ENCODE data around the gene POLR3K.
"Not testable (repeated sequence)": the region's sequence is repeated elsewhere in the genome, so short reads cannot be mapped to it uniquely, and the experiment has no call there.

Gene POLR3K

DNA sequence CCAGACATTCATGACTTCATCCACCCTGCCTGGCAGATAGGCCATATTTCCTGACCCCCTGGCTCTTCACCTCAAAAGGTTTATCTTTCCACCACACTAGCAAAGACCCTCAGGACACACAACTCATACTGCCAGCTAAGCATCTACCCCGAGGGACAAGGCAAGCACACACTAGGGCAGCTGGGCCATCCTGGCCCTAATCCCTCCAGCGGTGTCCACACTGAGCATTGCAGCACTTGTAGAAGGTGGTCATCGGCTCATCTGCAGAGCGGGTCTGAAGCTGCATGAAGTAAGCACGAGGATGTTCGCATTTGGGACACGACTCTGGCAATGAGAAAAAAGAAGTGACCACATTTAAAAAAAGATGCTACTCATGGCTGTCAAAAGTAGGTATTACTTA lies 6.2 kb downstream of the POLR3K start:
- H3K27me3 ChIP-seq (ENCODE audit: insufficient read depth, poor library complexity, severe bottlenecking) = no peaks in the 10 kb centered on the region
- DNase-seq (ENCODE audit: low read depth in 1 of 2, low spot score in 1 of 2) = no peak
- H3K27ac ChIP-seq (replicated peaks) = no peak overlapping the region
- H3K4me3 ChIP-seq (replicated peaks; ENCODE audit: insufficient read depth, low read length) = no peak overlapping the region
- no peak for TF ChIP-seq SPI1 (IDR thresholded peaks at IDR 0.05; ENCODE audit: borderline replicate concordance, low read depth)
- no peak for TF ChIP-seq GABPA (IDR thresholded peaks at IDR 0.05; ENCODE audit: low read depth)
- no peak for TF ChIP-seq CTCF (IDR thresholded peaks at IDR 0.05; ENCODE audit: insufficient read depth, low read length)
- TF ChIP-seq REST (IDR thresholded peaks at IDR 0.05; ENCODE audit: insufficient replicate concordance, low read depth) = no peak
- no peak for TF ChIP-seq POLR2AphosphoS5 (IDR thresholded peaks at IDR 0.05; ENCODE audit: low read depth)

DNA sequence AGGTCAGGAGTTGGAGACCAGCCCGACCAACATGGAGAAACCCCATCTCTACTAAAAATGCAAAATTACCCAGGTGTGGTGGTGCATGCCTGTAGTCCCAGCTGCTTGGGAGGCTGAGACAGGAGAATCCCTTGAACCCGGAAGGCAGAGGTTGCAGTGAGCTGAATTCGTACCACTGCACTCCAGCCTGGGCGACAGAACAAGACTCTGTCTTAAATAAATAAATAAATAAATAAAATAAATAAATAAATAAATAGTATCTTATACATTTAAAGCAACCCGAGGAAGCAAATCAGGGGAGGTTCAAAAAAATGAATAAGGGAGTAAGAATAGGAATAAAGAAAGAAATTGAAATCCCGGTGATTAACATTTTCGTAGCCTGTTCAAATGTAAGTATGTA lies 6.9 kb downstream of the POLR3K start:
- not testable (repeated sequence) for H3K4me3 ChIP-seq (replicated peaks; ENCODE audit: insufficient read depth, low read length); DNase-seq (ENCODE audit: low read depth in 1 of 2, low spot score in 1 of 2); H3K27ac ChIP-seq (replicated peaks); H3K27me3 ChIP-seq (ENCODE audit: insufficient read depth, poor library complexity, severe bottlenecking)

DNA sequence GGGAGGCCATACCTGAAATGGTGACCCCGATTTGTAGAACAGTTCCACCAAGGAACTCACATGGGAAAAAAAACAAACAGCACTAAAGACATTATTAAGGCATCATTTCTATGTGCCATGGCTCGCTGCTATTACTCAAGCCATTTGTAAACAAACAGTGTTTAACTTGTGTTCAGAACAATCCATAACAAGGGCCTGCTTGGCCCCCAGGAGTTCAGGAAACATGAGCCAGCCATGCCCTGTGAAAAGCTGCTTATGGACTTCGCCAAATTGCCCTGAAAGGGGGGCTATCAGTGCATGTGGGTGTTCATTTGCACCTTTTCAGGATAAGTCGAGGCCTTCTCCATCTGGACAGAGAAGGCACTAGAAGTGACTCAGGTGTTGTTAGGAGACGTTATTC lies 8.0 kb downstream of the POLR3K start:
- H3K27me3 ChIP-seq (ENCODE audit: insufficient read depth, poor library complexity, severe bottlenecking) = no peaks in the 10 kb centered on the region
- no peak overlapping the region for H3K27ac ChIP-seq (replicated peaks)
- H3K4me3 ChIP-seq (replicated peaks; ENCODE audit: insufficient read depth, low read length) = no peak overlapping the region
- no peak for TF ChIP-seq POLR2AphosphoS5 (IDR thresholded peaks at IDR 0.05; ENCODE audit: low read depth)
- no peak for TF ChIP-seq GABPA (IDR thresholded peaks at IDR 0.05; ENCODE audit: low read depth)
- no peak for TF ChIP-seq SPI1 (IDR thresholded peaks at IDR 0.05; ENCODE audit: borderline replicate concordance, low read depth)
- TF ChIP-seq CTCF (IDR thresholded peaks at IDR 0.05; ENCODE audit: insufficient read depth, low read length) = no peak
- DNase-seq (ENCODE audit: low read depth in 1 of 2, low spot score in 1 of 2) = no peak

DNA sequence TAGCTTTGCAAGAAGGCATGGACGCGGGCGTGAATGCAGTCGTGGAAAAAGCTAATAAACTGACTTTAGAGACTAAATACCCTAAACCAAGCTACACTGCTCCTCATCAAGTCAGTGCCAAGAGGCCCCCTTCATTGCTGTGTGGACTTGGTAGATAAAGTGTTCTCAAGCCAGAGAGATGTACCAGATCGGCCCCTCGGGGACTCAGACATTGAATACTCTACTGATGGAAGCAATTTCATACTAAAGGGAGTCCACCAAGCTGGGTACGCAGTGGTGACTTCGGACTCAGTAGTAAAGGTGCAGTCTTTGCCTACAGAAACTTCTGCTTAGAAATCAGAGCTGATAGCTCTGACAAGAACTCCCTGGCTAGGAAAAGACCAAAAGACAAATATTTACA lies 8.8 kb downstream of the POLR3K start:
- no peak for TF ChIP-seq SPI1 (IDR thresholded peaks at IDR 0.05; ENCODE audit: borderline replicate concordance, low read depth)
- TF ChIP-seq CTCF (IDR thresholded peaks at IDR 0.05; ENCODE audit: insufficient read depth, low read length) = no peak
- no peak for TF ChIP-seq REST (IDR thresholded peaks at IDR 0.05; ENCODE audit: insufficient replicate concordance, low read depth)
- no peak for TF ChIP-seq POLR2AphosphoS5 (IDR thresholded peaks at IDR 0.05; ENCODE audit: low read depth)
- TF ChIP-seq GABPA (IDR thresholded peaks at IDR 0.05; ENCODE audit: low read depth) = no peak
- H3K27ac ChIP-seq (replicated peaks) = no peak overlapping the region
- no peak overlapping the region for H3K4me3 ChIP-seq (replicated peaks; ENCODE audit: insufficient read depth, low read length)
- H3K27me3 ChIP-seq (ENCODE audit: insufficient read depth, poor library complexity, severe bottlenecking) = no peaks in the 10 kb centered on the region
- no peak for DNase-seq (ENCODE audit: low read depth in 1 of 2, low spot score in 1 of 2)

Measured in HL-60 (cell line).